Measurements from ENCODE around the gene COL10A1. TPM values are rescaled to one million over a fixed set of nuclear protein-coding genes. Genes with fewer than 3 reads are reported as not detected.

COL10A1 gene
- total RNA-seq, 1 donor from 2014 or later: not detected

DNA sequence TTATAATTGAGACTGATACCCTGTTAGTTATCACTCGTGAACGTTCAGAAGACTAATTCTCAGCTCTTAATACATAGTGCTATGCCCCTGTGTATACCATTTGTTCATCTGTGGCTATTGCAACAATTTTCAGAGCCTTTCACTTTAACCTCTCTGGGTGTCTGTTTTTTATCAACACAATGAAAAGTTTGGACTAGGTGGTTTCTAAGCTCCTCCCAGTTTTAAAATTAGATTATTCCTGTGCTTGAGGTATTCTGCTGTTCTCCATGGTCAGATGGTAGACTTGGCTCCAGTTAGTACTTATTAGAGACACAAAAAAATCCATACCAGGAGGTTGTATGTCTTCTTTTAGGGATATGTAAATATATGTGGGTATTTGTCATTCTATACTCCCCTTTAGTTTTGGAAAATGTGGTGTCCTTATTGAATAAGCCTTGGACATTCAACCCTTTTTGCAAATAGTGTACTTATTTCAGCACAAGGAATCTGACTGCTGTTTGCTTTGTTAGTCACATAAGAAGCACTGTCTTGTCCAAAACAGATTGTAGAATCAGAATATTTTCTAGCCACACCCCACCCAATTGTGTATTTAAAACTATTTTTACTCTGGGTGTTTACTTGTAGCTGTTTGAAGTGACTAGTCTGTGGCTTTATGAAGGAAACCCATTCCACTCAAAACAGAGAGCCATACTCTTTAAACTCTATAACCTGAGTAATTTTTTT is 2.0 kb upstream of the COL10A1 start:
- intact Hi-C loops (cut with DNase I): no loop called here
- Histone ChIP-seq H3K4me1 (no peaks in the 10 kb centered on the region), H3K4me3 (no peak overlapping the region), H3K27ac (no peak overlapping the region), H3K9me3 (no peaks in the 10 kb centered on the region), H3K36me3 (peaks cover 0 to under 1% of the 10 kb centered on the region in 2 donors), H3K27me3 (no peaks in the 10 kb centered on the region)
- no peak for TF ChIP-seq CTCF (IDR thresholded peaks at IDR 0.05)
- DNase-seq (ENCODE audit: low spot score in 2 of 2): no peak

GRCh38 chr6:116120430-116120829 is 5.5 kb downstream of the COL10A1 start:
- no peaks in the 10 kb centered on the region for H3K9me3 ChIP-seq
- no peak overlapping the region for H3K27ac ChIP-seq
- intact Hi-C loops (cut with DNase I): no loop called here
- no peak for DNase-seq (ENCODE audit: low spot score in 2 of 2)
- H3K4me3 ChIP-seq: no peak overlapping the region
- peaks cover 0 to 2% of the 10 kb centered on the region in 2 donors for H3K4me1 ChIP-seq
- H3K27me3 ChIP-seq: no peaks in the 10 kb centered on the region
- no peak for TF ChIP-seq CTCF (IDR thresholded peaks at IDR 0.05)
- peaks cover 17 to 30% of the 10 kb centered on the region in 2 donors for H3K36me3 ChIP-seq

GRCh38 chr6:116118608-116119007 is 7.3 kb downstream of the COL10A1 start:
- H3K27ac ChIP-seq: no peak overlapping the region
- peaks cover 0 to 4% of the 10 kb centered on the region in 2 donors for H3K4me1 ChIP-seq
- no peaks in the 10 kb centered on the region for H3K27me3 ChIP-seq
- DNase-seq (ENCODE audit: low spot score in 2 of 2): no peak
- peaks cover 23 to 46% of the 10 kb centered on the region in 2 donors for H3K36me3 ChIP-seq
- intact Hi-C loops (cut with DNase I): no loop called here
- no peak for TF ChIP-seq CTCF (IDR thresholded peaks at IDR 0.05)
- H3K4me3 ChIP-seq: no peak overlapping the region
- no peaks in the 10 kb centered on the region for H3K9me3 ChIP-seq

- intact Hi-C loops (cut with DNase I): no loop called here
- peaks cover 39 to 68% of the 10 kb centered on the region in 2 donors for H3K36me3 ChIP-seq
- DNase-seq (ENCODE audit: low spot score in 2 of 2): no peak
These were observed 10.2 kb downstream of the COL10A1 start for GRCh38 chr6:116115781-116116180.

GRCh38 chr6:116113386-116113785 is 12.5 kb downstream of the COL10A1 start:
- Histone ChIP-seq H3K4me1 (peaks cover 0 to 4% of the 10 kb centered on the region in 2 donors), H3K27me3 (no peaks in the 10 kb centered on the region), H3K4me3 (no peak overlapping the region), H3K27ac (no peak overlapping the region), H3K36me3 (peaks cover 50 to 83% of the 10 kb centered on the region in 2 donors), H3K9me3 (no peaks in the 10 kb centered on the region)
- no peak for DNase-seq (ENCODE audit: low spot score in 2 of 2)
- intact Hi-C loops (cut with DNase I): no loop called here
- no peak for TF ChIP-seq CTCF (IDR thresholded peaks at IDR 0.05)

More at GRCh38 chr6:116115781-116116180, 10.2 kb downstream of the COL10A1 start:
- H3K27me3 ChIP-seq: no peaks in the 10 kb centered on the region
- no peak overlapping the region for H3K27ac ChIP-seq
- peak in 2 of 3 experiments; percentile 38 to 49 for TF ChIP-seq CTCF (IDR thresholded peaks at IDR 0.05)
- H3K4me3 ChIP-seq: no peak overlapping the region
- peaks cover 0 to 4% of the 10 kb centered on the region in 2 donors for H3K4me1 ChIP-seq
- no peaks in the 10 kb centered on the region for H3K9me3 ChIP-seq

All from ascending aorta (tissue), 2 donors.